ENCODE measurements around the gene TMBIM4. TPM values are rescaled to one million over a fixed set of nuclear protein-coding genes. Genes with fewer than 3 reads are reported as not detected.

Gene TMBIM4
- total RNA-seq, 2 donors from 2014 or later = 114 to 161 TPM

GRCh38 chr12:66119229-66119869 lies 50.4 kb downstream of the TMBIM4 start:
- Histone ChIP-seq H3K9me3 (no peaks in the 10 kb centered on the region), H3K36me3 (peaks cover 11% of the 10 kb centered on the region), H3K27me3 (replicated peaks; ENCODE audit: insufficient read depth) (no peaks in the 10 kb centered on the region), H3K4me3 (no peak overlapping the region), H3K27ac (no peak overlapping the region), H3K4me1 (ENCODE audit: control insufficient read depth in 1 of 2, low read depth in 2 of 2) (peaks cover 0 to 17% of the 10 kb centered on the region in 2 donors)
- DNase-seq (ENCODE audit: low spot score) (no peak), ATAC-seq (ENCODE audit: insufficient number of reproducible peaks, low FRiP score, low read depth) (no peak)
- TF ChIP-seq CTCF (IDR thresholded peaks at IDR 0.05) = no peak

GRCh38 chr12:66118240-66118891 lies 51.4 kb downstream of the TMBIM4 start:
- TF ChIP-seq CTCF (IDR thresholded peaks at IDR 0.05) = no peak
- DNase-seq (ENCODE audit: low spot score) (no peak), ATAC-seq (ENCODE audit: insufficient number of reproducible peaks, low FRiP score, low read depth) (no peak)
- H3K27ac ChIP-seq = no peak overlapping the region
- peaks cover 11% of the 10 kb centered on the region for H3K36me3 ChIP-seq
- peaks cover 0 to 17% of the 10 kb centered on the region in 2 donors for H3K4me1 ChIP-seq (ENCODE audit: control insufficient read depth in 1 of 2, low read depth in 2 of 2)
- no peak overlapping the region for H3K4me3 ChIP-seq
- H3K9me3 ChIP-seq = no peaks in the 10 kb centered on the region
- no peaks in the 10 kb centered on the region for H3K27me3 ChIP-seq (replicated peaks; ENCODE audit: insufficient read depth)

- Histone ChIP-seq H3K27ac (no peak overlapping the region), H3K36me3 (peaks cover 8% of the 10 kb centered on the region), H3K9me3 (no peaks in the 10 kb centered on the region), H3K4me3 (no peak overlapping the region), H3K27me3 (replicated peaks; ENCODE audit: insufficient read depth) (no peaks in the 10 kb centered on the region), H3K4me1 (ENCODE audit: control insufficient read depth in 1 of 2, low read depth in 2 of 2) (peaks cover 0 to 17% of the 10 kb centered on the region in 2 donors)
- no peak for TF ChIP-seq CTCF (IDR thresholded peaks at IDR 0.05)
- ATAC-seq (ENCODE audit: insufficient number of reproducible peaks, low FRiP score, low read depth) (no peak), DNase-seq (ENCODE audit: low spot score) (no peak)
Observed at GRCh38 chr12:66117242-66117641, 52.6 kb downstream of the TMBIM4 start.

DNA sequence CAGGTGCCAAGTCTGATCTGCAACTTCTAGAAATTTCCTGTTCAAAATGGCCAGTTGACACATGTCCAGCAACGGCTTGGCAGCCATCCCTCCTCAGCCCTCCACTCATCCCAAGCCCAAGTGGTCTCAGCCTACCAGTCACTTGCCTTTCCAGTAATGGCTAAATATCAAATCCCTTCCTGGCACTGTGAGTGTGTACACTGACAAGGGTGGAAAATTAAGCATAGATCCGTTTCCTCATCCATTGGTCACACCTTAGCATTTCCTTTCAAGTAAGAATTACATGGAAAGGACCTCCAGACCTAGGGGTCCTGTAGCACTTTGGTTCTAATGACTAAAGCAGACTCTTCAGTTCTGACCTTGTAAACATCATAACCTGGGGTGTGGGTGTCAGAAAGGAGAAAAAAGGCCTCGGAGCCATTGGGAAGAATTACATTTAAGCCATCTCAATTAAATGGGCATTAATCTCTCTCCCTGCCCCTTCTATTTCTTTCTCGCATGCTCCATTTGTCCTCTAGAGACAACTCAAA lies 54.7 kb downstream of the TMBIM4 start:
- Histone ChIP-seq H3K27ac (no peak overlapping the region), H3K4me3 (no peak overlapping the region)

More for the DNA sequence above, 54.7 kb downstream of the TMBIM4 start:
- H3K27me3 ChIP-seq (replicated peaks; ENCODE audit: insufficient read depth) = no peaks in the 10 kb centered on the region
- ATAC-seq (ENCODE audit: insufficient number of reproducible peaks, low FRiP score, low read depth) (no peak), DNase-seq (ENCODE audit: low spot score) (no peak)
- H3K9me3 ChIP-seq = no peaks in the 10 kb centered on the region
- H3K4me1 ChIP-seq (ENCODE audit: control insufficient read depth in 1 of 2, low read depth in 2 of 2) = peaks cover 0 to 16% of the 10 kb centered on the region in 2 donors
- no peaks in the 10 kb centered on the region for H3K36me3 ChIP-seq
- no peak for TF ChIP-seq CTCF (IDR thresholded peaks at IDR 0.05)
